Tongue (tissue), 2 donors: ENCODE results near the gene MYO1B. TPM values are rescaled to one million over a fixed set of nuclear protein-coding genes. Genes with fewer than 3 reads are reported as not detected.
A peak's percentile ranks its signal among the peaks of the same experiment; 100 is the strongest.
"Not testable (repeated sequence)": the region's sequence is repeated elsewhere in the genome, so short reads cannot be mapped to it uniquely, and the experiment has no call there.

ENCODE experiments used
- DNase-seq: peaks from one replicate; pipeline ENCODE4 v3.0.0-alpha.2; 2015
- total RNA-seq: library from RNA; depleted of rRNA; stranded (reverse); fragments of >200 nt; gene quantifications from one replicate; pipeline ENCODE4 v1.2.3, GENCODE V29; 2014

The MYO1B gene
- total RNA-seq, 1 donor from 2014 or later = 138 TPM

- DNase-seq = no peak
Observed at GRCh38 chr2:191410646-191411436, 165.6 kb downstream of the MYO1B start.

DNA sequence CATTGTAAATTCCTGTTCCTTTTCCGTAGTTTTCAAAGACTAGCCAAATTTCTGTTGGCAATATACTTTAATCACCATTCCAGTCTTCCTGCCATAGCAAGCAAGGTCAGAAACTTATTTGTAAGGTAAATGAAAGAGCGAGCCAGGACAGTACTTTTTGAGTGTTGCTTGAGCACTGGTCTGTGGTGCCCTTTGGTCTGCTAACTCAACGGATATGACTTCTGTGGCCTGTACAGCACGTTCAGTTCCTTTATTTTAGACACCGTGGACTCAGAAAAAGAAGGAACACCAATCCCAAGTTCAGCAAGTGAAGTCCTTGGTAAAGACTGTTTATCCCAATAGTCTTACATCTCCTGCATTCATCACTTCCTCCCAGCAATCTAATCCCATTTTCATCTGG is 166.3 kb downstream of the MYO1B start:
- no peak for DNase-seq

DNA sequence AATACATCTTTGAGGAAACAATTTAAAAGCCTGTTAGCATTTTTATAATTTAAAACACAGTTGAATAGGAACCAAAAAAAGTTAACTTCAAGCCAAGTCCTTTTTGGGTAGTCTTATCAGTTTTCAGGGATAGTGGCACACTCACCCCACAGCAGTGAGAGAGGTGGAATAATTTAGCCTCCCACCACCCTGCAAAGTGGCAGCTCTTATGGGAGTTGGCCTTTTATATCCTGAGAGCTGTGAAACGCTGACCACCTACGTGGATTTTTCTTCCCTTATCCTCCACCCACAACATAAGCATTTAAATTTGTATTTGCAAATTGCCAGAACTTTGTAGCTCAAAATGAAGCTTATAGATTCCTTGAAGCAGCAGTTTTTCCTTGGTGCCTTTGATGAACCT is 167.1 kb downstream of the MYO1B start:
- DNase-seq = no peak

DNA sequence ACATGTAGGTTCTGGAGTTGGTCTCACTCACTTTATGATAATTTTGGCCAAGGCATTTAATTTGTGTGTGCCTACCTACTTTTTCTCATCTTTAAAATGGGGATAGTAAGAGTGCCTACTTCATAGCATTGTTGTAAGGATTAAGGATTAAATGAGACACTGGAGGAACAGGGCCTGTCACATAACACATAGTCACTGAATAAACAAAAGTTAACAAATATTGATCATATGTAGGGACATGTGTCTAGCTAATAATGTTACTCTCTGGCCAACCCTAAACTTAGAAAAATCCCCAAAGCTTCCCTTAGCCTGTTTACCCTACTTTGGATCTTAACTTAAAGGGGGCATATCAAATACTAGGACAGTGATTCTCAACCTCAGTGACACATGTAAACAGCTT is 169.9 kb downstream of the MYO1B start:
- DNase-seq = no peak

DNA sequence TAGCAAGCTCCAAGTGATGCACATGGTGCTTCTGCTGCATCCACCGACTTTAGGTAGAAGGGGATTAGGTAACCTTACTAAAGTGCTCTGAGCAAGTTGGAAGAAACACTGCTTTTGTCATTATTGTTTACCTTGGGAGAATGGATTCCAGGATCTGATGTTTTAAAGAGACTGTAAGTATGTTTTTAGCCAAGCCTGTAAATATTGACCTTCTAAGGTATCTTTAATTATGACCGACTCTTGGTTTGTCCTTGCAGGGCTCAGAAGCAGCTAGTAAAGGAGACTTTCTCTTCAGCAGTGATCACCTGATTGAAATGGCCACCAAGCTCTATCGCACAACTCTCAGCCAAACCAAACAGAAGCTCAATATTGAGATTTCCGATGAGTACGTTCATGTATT is 170.7 kb downstream of the MYO1B start:
- DNase-seq = no peak

DNA sequence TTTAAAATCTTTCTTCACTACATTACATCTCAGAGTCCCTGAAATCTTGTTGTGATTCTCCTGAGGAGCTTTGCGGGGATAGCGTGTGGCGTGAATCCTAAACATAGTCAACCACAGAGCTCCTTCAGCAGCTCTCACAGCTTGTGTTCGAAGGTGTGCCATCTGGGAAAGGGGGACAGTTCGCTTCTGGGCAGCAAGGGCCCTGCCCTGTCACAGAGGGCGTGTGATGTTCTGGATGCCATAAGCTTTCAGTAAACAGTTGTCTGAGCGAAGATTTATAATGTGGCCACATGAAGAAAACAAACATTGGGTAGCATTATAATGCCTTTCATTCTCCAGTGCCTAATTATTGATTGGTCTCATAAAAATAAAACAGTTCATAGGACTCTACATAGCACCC is 172.5 kb downstream of the MYO1B start:
- DNase-seq = no peak

DNA sequence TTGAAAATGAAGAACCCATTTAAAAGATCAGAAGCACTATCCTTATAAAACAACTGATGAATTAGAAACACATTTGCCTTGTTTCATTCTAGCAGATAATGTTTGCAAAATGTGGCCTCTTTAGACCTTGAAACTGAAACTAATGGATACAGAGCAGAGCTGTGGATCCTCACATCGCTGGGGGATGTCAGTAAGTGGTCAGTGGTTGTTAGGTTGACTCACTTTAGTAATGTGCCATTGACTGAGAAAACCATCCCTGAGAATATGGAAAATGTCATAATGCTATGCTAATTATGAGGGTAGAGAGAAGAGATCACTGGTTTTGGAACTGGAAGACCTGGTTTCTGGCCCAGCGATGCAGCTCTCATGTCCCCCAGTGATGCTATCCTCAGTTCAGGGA is 176.7 kb downstream of the MYO1B start:
- no peak for DNase-seq

- DNase-seq = no peak
Observed at GRCh38 chr2:191427031-191427430, 181.8 kb downstream of the MYO1B start.

- DNase-seq = no peak
Observed at GRCh38 chr2:191428141-191428540, 182.9 kb downstream of the MYO1B start.

DNA sequence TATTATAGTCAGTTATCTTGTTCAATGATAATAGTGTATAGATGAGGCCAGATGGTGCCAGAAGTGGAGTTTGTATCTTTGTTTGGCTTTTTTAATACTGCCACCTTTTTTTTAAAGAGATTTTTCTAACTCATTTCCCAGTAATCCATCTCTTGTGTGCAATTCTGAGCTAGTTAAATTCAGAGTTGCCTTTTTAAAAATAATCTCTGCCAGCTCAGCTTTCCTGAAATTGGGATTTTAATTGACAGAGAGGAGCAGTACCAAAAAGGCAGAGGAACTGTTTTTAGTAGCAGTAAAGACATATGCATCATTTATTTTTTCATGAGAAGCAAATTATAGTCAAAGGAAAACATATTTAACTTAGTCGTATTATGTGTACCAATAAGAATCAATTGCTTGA is 185.3 kb downstream of the MYO1B start:
- no peak for DNase-seq

DNA sequence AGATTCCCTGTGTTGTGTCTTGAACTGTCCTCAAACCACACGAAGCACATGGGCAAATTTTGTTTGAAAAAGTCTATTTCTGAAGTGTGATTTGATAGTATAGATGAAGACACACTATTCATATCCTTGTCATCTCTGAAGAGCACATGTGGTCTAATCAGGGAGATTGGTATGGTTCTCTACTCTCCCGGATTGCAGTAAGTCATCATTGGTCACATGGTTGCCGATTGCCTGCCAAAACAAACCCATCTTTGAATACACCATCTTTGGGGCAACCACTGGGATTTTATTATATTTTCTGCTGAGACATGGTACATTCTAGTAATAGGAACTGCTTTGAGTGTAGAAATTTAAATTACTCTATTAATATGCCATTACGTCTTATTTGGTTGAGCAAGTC is 186.9 kb downstream of the MYO1B start:
- no peak for DNase-seq

GRCh38 chr2:191434072-191434471 is 188.9 kb downstream of the MYO1B start:
- DNase-seq = no peak

- no peak for DNase-seq
Observed at GRCh38 chr2:191435141-191435540, 189.9 kb downstream of the MYO1B start.

GRCh38 chr2:191436368-191437055 is 191.3 kb downstream of the MYO1B start:
- DNase-seq = no peak

DNA sequence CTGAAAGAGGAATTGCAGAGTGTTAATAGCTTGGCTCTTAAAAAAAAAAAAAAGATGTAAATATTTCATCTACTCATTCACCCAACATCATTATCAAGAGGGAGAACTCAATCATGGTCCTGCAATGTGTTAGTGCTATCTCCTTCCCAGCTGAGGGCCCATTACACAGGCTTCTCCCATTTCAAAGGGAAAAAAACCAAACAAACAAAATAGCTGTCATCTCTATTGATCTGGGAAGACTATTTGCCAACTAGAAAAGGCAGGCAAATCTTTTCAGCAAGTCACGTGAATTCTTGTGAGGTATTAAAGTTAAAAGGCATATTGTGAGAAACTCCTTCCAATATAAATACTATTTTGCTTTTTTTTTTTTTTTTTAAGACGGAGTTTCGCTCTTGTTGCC is 194.3 kb downstream of the MYO1B start:
- no peak for DNase-seq

GRCh38 chr2:191441496-191442214 is 196.5 kb downstream of the MYO1B start:
- peak; percentile 88 for DNase-seq

GRCh38 chr2:191443446-191443845 is 198.2 kb downstream of the MYO1B start:
- peak; percentile 35 for DNase-seq

- DNase-seq = no peak
Observed at GRCh38 chr2:191446910-191447309, 201.7 kb downstream of the MYO1B start.

DNA sequence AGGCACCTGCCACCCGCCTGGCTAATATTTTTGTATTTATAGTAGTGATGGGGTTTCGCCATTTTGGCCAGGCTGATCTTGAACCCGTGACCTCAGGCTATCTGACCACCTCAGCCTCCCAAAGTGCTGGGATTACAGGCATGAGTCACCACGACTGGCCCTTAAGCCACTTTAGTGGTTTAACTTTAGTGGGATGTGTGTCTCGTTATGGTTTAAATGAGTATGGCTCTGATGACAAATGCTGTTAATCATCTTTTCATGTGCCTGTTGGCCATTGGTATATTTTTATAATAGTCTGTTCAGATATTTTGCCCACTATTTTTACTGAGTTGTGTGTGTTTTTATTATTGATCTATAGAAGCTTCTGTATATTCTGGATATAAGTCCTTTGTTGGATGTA is 205.9 kb downstream of the MYO1B start:
- no peak for DNase-seq

GRCh38 chr2:191452065-191452464 is 206.9 kb downstream of the MYO1B start:
- DNase-seq = no peak

GRCh38 chr2:191453761-191454160 is 208.6 kb downstream of the MYO1B start:
- no peak for DNase-seq

GRCh38 chr2:191456506-191456905 is 211.3 kb downstream of the MYO1B start:
- DNase-seq = not testable (repeated sequence)

DNA sequence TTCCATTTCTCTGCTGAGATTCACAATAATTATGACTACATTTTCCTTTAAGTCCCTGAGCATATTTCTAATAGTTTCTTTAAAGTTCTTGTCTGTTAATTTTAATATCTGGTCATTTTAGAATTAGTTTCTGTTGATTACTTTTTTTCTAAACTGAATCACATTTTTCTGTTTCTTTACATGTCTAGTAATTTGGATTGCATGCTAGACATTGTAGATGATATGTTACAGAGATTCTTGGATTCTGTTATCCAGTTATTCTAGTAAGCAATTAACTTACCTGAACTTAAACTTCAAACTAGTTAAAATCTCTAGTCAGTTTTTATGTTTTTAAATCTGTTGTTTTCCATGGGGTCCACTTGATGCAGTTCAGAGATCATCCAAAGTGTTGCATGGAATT is 214.0 kb downstream of the MYO1B start:
- no peak for DNase-seq
